K562 (cell line): ENCODE data around the gene C2CD2L. TPM values are rescaled to one million over a fixed set of nuclear protein-coding genes. Genes with fewer than 3 reads are reported as not detected.
A peak's percentile ranks its signal among the peaks of the same experiment; 100 is the strongest.
"Not testable (repeated sequence)": the region's sequence is repeated elsewhere in the genome, so short reads cannot be mapped to it uniquely, and the experiment has no call there.

Experiments used
- ATAC-seq: fragments of 200-7000 bp; cut with Tn5 transposase; 3 replicates; pipeline ENCODE4 v1.9.1; 2020; ENCODE audit warnings: moderate library complexity
- BruUV-seq: library from RNA; stranded (reverse); fragments of 400-500 nt; replicated peaks from 2 replicates; lab custom pipeline; 2021; lab: Mats Ljungman, UMichigan
- CTCF ChIA-PET: fragments of 300-600 bp; formaldehyde crosslinking; extraction: SDS; loops from one replicate; lab custom pipeline; 2021; ENCODE audit warnings: low intra/inter-chr PET ratio; lab: Yijun Ruan, JAX
- POLR2A ChIA-PET: fragments of 300-600, 350-650 bp; sonication (Branson Sonifier 250); formaldehyde crosslinking; extraction: SDS; loops from one replicate; lab custom pipeline; 2021; ENCODE audit warnings: antibody characterized with exemption, inconsistent platforms; lab: Yijun Ruan, JAX
- DNase-seq, 4 experiments: peaks; one replicate each; pipeline versions ENCODE4 v3.0.0 to v3.0.0-alpha.2; 2011 to 2018; ENCODE audit warnings: low spot score in 3 of 4, mixed read lengths in 3 of 4; ENCODE audit errors: extremely low read depth in 1 of 4
- FAIRE-seq: peaks from 2 replicates; lab custom pipeline; 2011; peaks lifted over from hg19 to GRCh38; lab: Jason Lieb, UNC
- H2AFZ ChIP-seq: 2 replicates; pipeline ENCODE4 v1.6.0; 2011; ENCODE audit warnings: low read depth, low read length, control low read depth, inconsistent platforms
- H3K27ac ChIP-seq: fragments of 200-600 bp; 3 replicates; pipeline ENCODE4 v1.8.0; 2011; ENCODE audit warnings: low read depth, mild to moderate bottlenecking, control low read depth, inconsistent platforms, low read length, moderate library complexity, mixed read lengths; ENCODE audit errors: extremely low read depth
- H3K27me3 ChIP-seq, 2 experiments: fragments of 300-600 bp in 1 of 2; 2 replicates in 1 of 2; 3 replicates in 1 of 2; pipeline versions ENCODE4 v1.6.0 to v1.8.0; 2011; ENCODE audit warnings: inconsistent platforms in 2 of 2, low read length in 2 of 2, mild to moderate bottlenecking in 1 of 2, mixed read lengths in 1 of 2, moderate library complexity in 1 of 2; ENCODE audit not compliant: control insufficient read depth in 2 of 2, insufficient read depth in 2 of 2
- H3K36me3 ChIP-seq: fragments of 300-600 bp; 3 replicates; pipeline ENCODE4 v1.8.0; 2011; ENCODE audit warnings: mild to moderate bottlenecking, low read length, inconsistent platforms; ENCODE audit not compliant: control insufficient read depth, insufficient read depth
- H3K4me1 ChIP-seq, 2 experiments: fragments of 200-600 bp in 1 of 2; replicated peaks in 1 of 2; 2 replicates in 1 of 2; 3 replicates in 1 of 2; pipeline versions ENCODE4 v1.5.1 to v1.8.0; 2011; ENCODE audit warnings: inconsistent platforms in 2 of 2, low read length in 2 of 2, mild to moderate bottlenecking in 1 of 2, mixed read lengths in 1 of 2, moderate library complexity in 1 of 2; ENCODE audit not compliant: control insufficient read depth in 2 of 2, insufficient read depth in 2 of 2
- H3K4me2 ChIP-seq: 2 replicates; pipeline ENCODE4 v1.6.1; 2011; ENCODE audit warnings: low read length, control low read depth, inconsistent platforms, mixed read lengths; ENCODE audit not compliant: insufficient read depth
- H3K4me3 ChIP-seq: fragments of 200-600 bp; sonication (generic), shearing (Covaris generic); 2 replicates; pipeline ENCODE4 v1.5.1; 2016; ENCODE audit warnings: control low read depth, inconsistent platforms
- H3K79me2 ChIP-seq: fragments of 200-600 bp; 3 replicates; pipeline ENCODE4 v1.8.0; 2011; ENCODE audit warnings: low read length, inconsistent platforms; ENCODE audit not compliant: control insufficient read depth, insufficient read depth
- H3K9ac ChIP-seq, 2 experiments: 2 replicates each; pipeline versions ENCODE4 v1.6.0 to v1.6.1; 2011; ENCODE audit warnings: low read depth in 2 of 2, low read length in 2 of 2, control low read depth in 1 of 2, inconsistent platforms in 1 of 2, mild to moderate bottlenecking in 1 of 2, mixed read lengths in 1 of 2; ENCODE audit not compliant: insufficient read depth in 1 of 2
- H3K9me1 ChIP-seq: one replicate; pipeline ENCODE4 v1.6.0; 2011; ENCODE audit warnings: inconsistent platforms, mild to moderate bottlenecking, low read length, moderate library complexity; ENCODE audit not compliant: control insufficient read depth, insufficient read depth
- H3K9me3 ChIP-seq: replicated peaks from 2 replicates; pipeline ENCODE4 v1.5.1; 2011; ENCODE audit warnings: low read depth, low read length, inconsistent platforms; ENCODE audit not compliant: control insufficient read depth, insufficient read depth
- H4K20me1 ChIP-seq: replicated peaks from 2 replicates; pipeline ENCODE4 v1.6.1; 2011; ENCODE audit warnings: low read length, inconsistent platforms, mixed read lengths; ENCODE audit not compliant: control insufficient read depth, insufficient read depth
- EGR1 ChIP-seq: fragments of 450-650 bp; conservative IDR thresholded peaks from 2 replicates; pipeline ENCODE4 v1.6.1; 2017; ENCODE audit warnings: mild to moderate bottlenecking
- ZNF263 ChIP-seq: sonication (generic); formaldehyde crosslinking; IDR thresholded peaks from 2 replicates; pipeline ENCODE4 v1.8.0; 2022; ENCODE audit warnings: mild to moderate bottlenecking, missing genetic modification reagents, borderline replicate concordance
- WGBS: fragments of 100-300 bp; shearing (Covaris generic); methylation state at CpG from one replicate; pipeline ENCODE4 v1.1.6; 2016; ENCODE audit warnings: low coverage, mixed read lengths; ENCODE audit not compliant: insufficient coverage; ENCODE audit errors: missing lambda C conversion rate; 5-methylcytosine and 5-hydroxymethylcytosine counted together
- in situ Hi-C: fragments of 300-500 bp; cut with MboI; formaldehyde crosslinking; loops from 4 replicates; pipeline ENCODE4 v1.15.0; 2018; ENCODE audit warnings: inconsistent platforms, mixed read lengths
- intact Hi-C: fragments of 100-400 bp; cut with micrococcal nuclease; formaldehyde crosslinking; loops from 2 replicates; pipeline ENCODE4 v1.14.2; 2022
- polyA plus RNA-seq, 8 experiments: library from polyadenylated mRNA; depleted of rRNA in 4 of 8; stranded (reverse) in 5 of 8; unstranded in 3 of 8; fragments of >200 nt; fragmentation: Nextera tagmentation in 2 of 8; fragmentation: Illumina TruSeq in 1 of 8; extraction: Ambion mirVana in 2 of 8; extraction: Trizol in 1 of 8; gene quantifications; 2 replicates each; pipeline versions ENCODE4 v1.2.1 to v1.2.3, GENCODE V29; 2011 to 2014; ENCODE audit warnings: inconsistent platforms in 1 of 8, missing spikeins in 1 of 8
- total RNA-seq, 7 experiments: library from RNA; depleted of rRNA in 6 of 7; stranded (reverse); fragments of >200 nt in 6 of 7; fragmentation: Illumina TruSeq in 2 of 7; extraction: Trizol in 2 of 7; gene quantifications; 2 replicates each; pipeline versions ENCODE4 v1.2.1 to v1.2.3, GENCODE V29; 2011 to 2021; ENCODE audit warnings: low replicate concordance in 1 of 7

The C2CD2L gene
- total and polyA plus RNA-seq, 9 of the 15 experiments (the other 6 are each of a cell fraction or from before 2014, with no cell fraction given), result 0.66 to 41.2 (median 14.8) TPM

DNA sequence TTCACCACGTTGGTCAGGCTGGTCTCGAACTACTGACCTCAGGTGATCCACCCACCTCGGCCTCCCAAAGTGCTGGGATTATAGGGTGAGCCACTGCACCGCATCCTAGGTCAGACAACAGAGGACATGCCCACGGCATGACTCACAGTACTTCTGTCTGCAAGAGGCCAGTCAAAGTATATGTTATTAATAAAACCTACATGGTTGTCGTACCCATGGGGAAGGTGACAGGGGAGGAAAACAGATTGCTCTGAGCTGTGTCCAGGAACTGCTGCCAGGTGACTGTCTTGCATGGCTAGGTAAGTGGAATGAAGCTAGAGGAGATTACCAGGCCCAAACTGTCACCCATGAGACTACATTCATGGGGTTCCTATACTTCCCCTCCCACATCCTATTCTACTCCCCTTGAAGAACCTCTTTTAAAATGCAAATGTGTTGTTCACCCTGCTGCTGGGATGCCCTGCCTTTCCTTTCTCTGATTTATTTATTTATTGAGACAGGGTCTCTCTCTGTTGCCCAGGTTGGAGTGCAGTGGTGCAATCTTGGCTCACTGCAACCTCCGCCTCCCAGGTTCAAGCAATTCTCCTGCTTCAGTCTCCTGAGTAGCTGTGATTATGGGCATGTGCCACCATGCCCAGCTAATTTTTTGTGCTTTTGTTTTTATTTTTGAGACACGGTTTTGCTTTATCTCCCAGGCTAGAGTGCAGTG, 59.4 kb downstream of the C2CD2L start:
- no peak overlapping the region for H3K9ac ChIP-seq
- H4K20me1 ChIP-seq, result no peaks in the 10 kb centered on the region
- intact Hi-C loops (no loop called here), in situ Hi-C loops (no loop called here)
- no peak overlapping the region for H3K4me3 ChIP-seq
- no peak for FAIRE-seq
- H3K79me2 ChIP-seq, result no peaks in the 10 kb centered on the region
- peaks cover 6 to 18% of the 10 kb centered on the region in 2 experiments; a peak in 4 of 5 replicates for H3K4me1 ChIP-seq
- BruUV-seq, result no TSS peak
- POLR2A ChIA-PET, result interaction anchor here (0.6 to 0.8 kb wide), 4 partner anchors 10 to 34 kb away, joined by 3 to 5 read pairs (median 4); no protein-coding TSS in a partner anchor
- H3K36me3 ChIP-seq, result no peaks in the 10 kb centered on the region
- DNase-seq, result no peak
- no peaks in the 10 kb centered on the region for H3K9me1 ChIP-seq
- no peak overlapping the region for H3K4me2 ChIP-seq
- H3K27ac ChIP-seq, result no peak overlapping the region
- no peaks in the 10 kb centered on the region for H3K9me3 ChIP-seq
- CTCF ChIA-PET, result no interaction called here
- 28% methylated on average over 8 of the region's 8 CpGs for WGBS
- no peak for ATAC-seq
- no peak overlapping the region for H2AFZ ChIP-seq
- peaks cover 2 to 15% of the 10 kb centered on the region in 2 experiments; a peak in 3 of 5 replicates for H3K27me3 ChIP-seq
- TF ChIP-seq EGR1 (peak; percentile 37), ZNF263 (CRISPR knock-in tag) (no peak)

DNA sequence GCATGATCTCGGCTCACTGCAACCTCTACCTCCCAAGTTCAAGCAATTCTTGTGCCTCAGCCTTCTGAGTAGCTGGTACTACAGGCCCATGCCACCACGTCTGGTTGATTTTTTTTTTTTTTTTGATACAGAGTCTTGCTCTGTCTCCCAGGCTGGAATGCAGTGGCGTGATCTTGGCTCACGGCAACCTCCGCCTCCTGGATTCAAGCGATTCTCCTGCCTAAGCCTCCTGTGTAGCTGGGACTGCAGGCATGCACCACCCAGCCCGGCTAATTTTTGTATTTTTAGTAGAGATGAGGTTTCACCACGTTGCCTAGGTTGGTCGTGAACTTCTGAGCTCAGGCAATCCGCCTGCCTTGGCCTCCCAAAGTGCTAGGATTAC, 59.9 kb downstream of the C2CD2L start:
- peaks cover 10 to 19% of the 10 kb centered on the region in 2 experiments; a peak in 4 of 5 replicates for H3K4me1 ChIP-seq
- H3K27ac ChIP-seq, FAIRE-seq, H3K9me3 ChIP-seq, H3K79me2 ChIP-seq, H3K4me2 ChIP-seq, H4K20me1 ChIP-seq, H2AFZ ChIP-seq, BruUV-seq, intact Hi-C loops, H3K9me1 ChIP-seq, in situ Hi-C loops, CTCF ChIA-PET, ATAC-seq, H3K4me3 ChIP-seq, H3K9ac ChIP-seq, DNase-seq, H3K27me3 ChIP-seq, H3K36me3 ChIP-seq: not testable (repeated sequence)
- 59% methylated on average over 9 of the region's 10 CpGs for WGBS
- POLR2A ChIA-PET, result interaction anchor here (0.6 to 0.8 kb wide), 4 partner anchors 9 to 33 kb away, joined by 3 to 5 read pairs (median 4); no protein-coding TSS in a partner anchor
